GM12874 (cell line): Measurements from ENCODE around the gene TROAP.
A peak's percentile ranks its signal among the peaks of the same experiment; 100 is the strongest.

ENCODE experiments used
- TF ChIP-seq, protein P1 (sequence below): IDR thresholded peaks from 2 replicates; pipeline ENCODE4 v1.5.1; 2011; ENCODE audit warnings: low read depth, mild to moderate bottlenecking, control low read depth, low read length, moderate library complexity; ENCODE audit not compliant: insufficient read depth

Gene TROAP

DNA sequence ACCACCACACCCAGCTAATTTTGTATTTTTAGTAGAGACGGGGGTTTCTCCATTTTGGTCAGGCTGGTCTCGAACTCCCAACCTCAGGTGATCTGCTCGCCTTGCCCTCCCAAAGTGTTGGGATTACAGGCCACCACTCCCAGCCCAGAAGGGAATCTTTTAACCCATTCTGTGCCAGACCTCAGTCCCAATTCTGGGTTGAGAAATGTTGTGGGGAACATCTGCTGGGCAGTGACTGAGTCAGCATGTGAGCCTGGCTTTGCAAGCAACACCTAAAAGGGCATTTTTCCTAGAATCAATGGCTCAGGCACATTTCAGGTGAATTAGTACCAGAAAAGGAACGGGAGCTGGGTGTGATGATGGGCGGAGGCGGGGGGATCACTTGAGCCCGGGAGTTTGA is 36.6 kb downstream of the TROAP start:
- TF ChIP-seq, protein P1, sequence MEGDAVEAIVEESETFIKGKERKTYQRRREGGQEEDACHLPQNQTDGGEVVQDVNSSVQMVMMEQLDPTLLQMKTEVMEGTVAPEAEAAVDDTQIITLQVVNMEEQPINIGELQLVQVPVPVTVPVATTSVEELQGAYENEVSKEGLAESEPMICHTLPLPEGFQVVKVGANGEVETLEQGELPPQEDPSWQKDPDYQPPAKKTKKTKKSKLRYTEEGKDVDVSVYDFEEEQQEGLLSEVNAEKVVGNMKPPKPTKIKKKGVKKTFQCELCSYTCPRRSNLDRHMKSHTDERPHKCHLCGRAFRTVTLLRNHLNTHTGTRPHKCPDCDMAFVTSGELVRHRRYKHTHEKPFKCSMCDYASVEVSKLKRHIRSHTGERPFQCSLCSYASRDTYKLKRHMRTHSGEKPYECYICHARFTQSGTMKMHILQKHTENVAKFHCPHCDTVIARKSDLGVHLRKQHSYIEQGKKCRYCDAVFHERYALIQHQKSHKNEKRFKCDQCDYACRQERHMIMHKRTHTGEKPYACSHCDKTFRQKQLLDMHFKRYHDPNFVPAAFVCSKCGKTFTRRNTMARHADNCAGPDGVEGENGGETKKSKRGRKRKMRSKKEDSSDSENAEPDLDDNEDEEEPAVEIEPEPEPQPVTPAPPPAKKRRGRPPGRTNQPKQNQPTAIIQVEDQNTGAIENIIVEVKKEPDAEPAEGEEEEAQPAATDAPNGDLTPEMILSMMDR: no peak

DNA sequence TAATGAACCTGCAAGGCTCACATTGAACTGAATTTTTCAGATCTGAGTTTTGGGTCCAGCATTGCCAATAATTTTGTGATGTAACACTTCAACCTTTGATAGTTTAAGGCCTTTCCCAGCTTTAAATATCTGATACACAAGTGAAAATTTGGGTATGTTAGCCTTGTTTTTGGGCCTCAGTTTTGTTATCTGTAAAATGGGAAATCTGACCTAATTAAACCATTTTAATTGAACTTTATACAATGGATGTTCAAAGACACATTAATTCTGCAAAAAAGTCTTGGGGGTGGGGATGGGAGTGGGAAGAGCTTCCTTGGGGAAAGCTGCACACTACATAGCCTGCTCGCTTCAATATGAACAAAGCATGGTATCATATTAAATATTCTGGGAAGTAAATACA is 39.0 kb downstream of the TROAP start:
- TF ChIP-seq, protein P1: no peak

DNA sequence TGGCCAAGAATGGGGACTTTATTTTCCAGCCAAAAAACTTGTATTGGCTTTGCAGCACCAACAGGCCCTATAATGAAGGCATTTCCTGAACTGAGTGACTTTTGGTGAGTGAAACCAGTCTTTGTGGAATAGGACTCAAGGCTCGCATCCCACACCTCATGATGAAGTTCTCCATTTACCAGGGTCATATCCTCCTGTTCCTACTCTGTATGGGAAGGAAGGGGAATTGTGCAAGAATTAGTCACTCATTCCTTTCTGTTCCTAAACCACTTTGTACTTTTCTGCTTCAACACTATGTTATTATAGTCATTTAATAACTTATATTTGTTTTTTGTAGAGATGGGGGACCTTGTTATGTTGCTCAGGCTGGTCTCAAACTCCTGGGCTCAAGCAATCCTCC is 41.9 kb downstream of the TROAP start:
- TF ChIP-seq, protein P1: no peak

DNA sequence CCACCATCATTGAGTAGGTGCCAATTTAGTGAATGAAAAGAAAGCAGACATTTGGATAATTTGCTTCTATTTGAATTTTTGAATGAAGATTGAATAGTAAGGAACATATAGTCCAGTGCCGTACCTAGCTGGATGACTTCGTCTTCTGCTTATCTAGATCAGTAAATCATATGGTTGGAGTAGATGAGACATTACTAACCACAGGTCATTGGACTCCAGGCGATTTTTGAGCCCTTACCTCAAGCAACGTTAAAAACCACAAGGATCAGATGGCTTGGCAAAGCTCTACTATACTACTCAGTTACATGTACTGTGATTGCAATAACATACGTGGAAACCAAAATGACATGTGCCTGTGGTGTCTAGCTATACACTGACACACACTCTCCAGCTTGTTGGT is 42.5 kb downstream of the TROAP start:
- TF ChIP-seq, protein P1: no peak

DNA sequence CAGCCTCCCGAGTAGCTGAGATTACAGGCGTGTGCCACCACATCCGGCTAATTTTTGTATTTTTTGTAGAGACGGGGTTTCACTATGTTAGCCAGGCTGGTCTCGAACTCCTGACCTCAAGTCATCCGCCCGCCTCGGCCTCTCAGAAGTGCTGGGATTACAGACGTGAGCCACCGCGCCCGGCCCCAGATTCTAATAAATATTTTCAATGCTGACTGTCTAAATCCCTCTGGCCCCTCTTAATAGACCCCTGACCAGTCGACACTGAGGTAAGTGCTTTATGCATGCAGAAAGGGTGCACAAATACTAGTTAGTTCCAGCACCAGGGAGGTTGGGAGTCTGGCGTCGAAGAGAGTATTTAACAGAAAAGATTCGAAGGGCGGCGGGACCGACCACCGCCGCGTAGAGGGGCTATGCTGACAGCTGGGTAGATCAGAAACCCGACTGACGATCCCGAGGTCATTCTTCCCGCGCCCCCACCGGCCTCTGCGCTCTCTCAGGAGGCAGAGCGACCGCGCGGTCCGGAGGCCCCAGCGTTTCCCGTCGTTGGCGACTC is 43.1 kb downstream of the TROAP start:
- TF ChIP-seq, protein P1: no peak; the same call in 1 of the 2 replicates

DNA sequence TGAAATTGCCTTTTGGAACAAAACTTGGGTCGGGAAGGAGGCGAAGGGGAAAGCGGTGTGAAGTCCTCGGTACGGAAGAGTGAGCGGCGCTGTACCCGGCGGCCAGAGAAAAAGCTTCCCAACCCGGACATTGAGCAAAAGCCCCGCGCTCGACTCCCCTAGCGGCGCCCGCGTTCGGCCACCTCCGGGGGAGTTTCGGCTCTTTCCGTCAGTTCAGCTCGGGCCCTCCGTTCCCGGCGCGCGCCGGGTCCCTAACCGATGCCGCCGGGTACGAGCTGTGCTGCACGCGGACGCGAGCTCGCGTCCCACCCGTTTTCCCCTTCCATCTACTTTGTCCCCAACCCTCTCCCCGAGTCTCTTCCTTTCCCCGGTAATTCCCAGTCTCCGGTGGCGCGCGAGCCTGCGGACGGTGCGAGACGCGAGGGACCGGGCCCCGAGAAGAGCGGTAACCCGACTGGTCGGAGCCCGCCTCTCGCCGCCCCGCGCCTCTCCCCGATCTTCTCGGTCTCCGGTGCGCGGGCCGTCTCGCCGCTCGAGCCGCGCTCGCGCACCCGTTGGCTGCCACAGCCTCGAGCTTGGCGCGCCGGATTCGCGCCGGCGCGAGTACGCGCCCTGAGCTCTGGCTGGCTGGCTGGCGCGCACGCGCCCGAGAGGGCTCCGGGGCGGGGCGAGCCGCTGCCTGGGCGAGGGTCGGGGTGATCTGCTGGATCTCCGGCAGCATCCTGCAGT is 43.8 kb downstream of the TROAP start:
- TF ChIP-seq, protein P1: 0 out of 2 replicates have a peak, but pooled peaks have one; percentile 22

DNA sequence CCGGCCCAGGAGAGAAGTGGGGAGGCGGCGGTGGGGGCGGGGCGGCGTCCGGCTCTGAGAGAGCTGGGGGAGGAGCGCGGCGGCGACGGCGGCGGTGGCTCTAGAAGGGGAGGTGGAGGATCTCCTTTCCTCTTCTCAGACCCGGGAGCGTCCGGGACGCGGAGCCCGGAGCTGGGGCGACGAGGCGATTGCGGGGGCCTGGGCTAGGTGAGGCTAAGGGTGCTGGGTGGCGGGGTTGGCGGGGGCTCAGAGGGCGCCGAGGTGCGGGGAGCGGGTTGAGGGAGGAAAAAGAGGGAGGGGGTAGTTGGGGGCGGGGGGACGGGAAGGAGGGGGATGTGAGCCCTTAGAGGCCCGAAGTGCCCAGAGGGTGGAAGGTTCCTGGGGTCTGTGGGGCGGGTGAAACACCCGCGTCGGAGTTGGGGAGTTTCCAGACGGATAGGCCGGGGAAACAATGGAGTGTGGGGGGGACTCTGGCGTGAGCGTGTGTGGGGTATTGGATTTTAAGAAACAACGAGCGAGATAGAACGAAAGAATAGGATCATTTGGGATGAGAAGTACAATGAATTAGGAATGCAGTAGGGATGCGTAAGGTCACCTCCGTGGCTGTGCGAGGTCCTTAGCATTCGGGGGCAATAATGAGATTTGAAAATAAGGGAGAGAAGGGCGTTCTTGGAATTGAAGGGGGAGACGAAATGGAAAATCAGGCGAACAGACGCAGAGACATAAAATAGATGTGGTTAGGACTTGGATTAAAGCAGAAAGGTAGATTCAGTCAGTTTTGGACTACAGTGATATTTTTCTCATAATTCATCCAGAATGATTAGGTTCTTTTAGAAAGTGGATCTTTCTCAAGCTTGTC is 44.6 kb downstream of the TROAP start, which contains the start of gene SPATS2:
Gene SPATS2 (plus strand): TSS at position 82 of the 859 bp plus-strand sequence. CDS start 93,551 bp downstream, outside the sequence.
- TF ChIP-seq, protein P1: no peak
